Daoy (cell line): ENCODE data around the gene CACNA1B. TPM values are rescaled to one million over a fixed set of nuclear protein-coding genes. Genes with fewer than 3 reads are reported as not detected.

ENCODE experiments used
- DNase-seq: peaks from one replicate; pipeline ENCODE4 v3.0.0-alpha.2; 2015; ENCODE audit warnings: low read depth
- total RNA-seq: library from RNA; depleted of rRNA; stranded (reverse); fragments of >200 nt; shearing (Covaris generic); gene quantifications from 2 replicates; pipeline ENCODE4 v1.2.3, GENCODE V29; 2014

Gene CACNA1B
- total RNA-seq, 1 experiment from 2014 or later = 0.23 TPM

GRCh38 chr9:138072161-138072842, 194.7 kb downstream of the CACNA1B start:
- no peak for DNase-seq

GRCh38 chr9:138072897-138073296, 195.3 kb downstream of the CACNA1B start:
- no peak for DNase-seq

GRCh38 chr9:138073408-138073807, 195.8 kb downstream of the CACNA1B start:
- DNase-seq = no peak

GRCh38 chr9:138073808-138074207, 196.2 kb downstream of the CACNA1B start:
- DNase-seq = no peak

GRCh38 chr9:138074516-138074915, 196.9 kb downstream of the CACNA1B start:
- DNase-seq = no peak

- no peak for DNase-seq
These were observed 197.9 kb downstream of the CACNA1B start for GRCh38 chr9:138075496-138075895.

GRCh38 chr9:138075961-138076649, 198.5 kb downstream of the CACNA1B start:
- no peak for DNase-seq

- no peak for DNase-seq
These were observed 199.0 kb downstream of the CACNA1B start for GRCh38 chr9:138076650-138077009.

- DNase-seq = no peak
These were observed 199.5 kb downstream of the CACNA1B start for GRCh38 chr9:138077126-138077525.

GRCh38 chr9:138077898-138078540, 200.4 kb downstream of the CACNA1B start:
- DNase-seq = no peak

GRCh38 chr9:138078846-138079245, 201.3 kb downstream of the CACNA1B start:
- DNase-seq = no peak

- DNase-seq = peak; percentile 0
These were observed 203.4 kb downstream of the CACNA1B start for GRCh38 chr9:138080979-138081378.

- DNase-seq = peak; percentile 0
These were observed 205.5 kb downstream of the CACNA1B start for GRCh38 chr9:138082918-138083636.

GRCh38 chr9:138083873-138084272, 206.3 kb downstream of the CACNA1B start:
- DNase-seq = no peak

GRCh38 chr9:138085568-138085967, 208.0 kb downstream of the CACNA1B start:
- no peak for DNase-seq

- DNase-seq = peak; percentile 0
These were observed 214.5 kb downstream of the CACNA1B start for GRCh38 chr9:138092057-138092456.

GRCh38 chr9:138094028-138094427, 216.4 kb downstream of the CACNA1B start:
- no peak for DNase-seq

GRCh38 chr9:138095813-138096518, 218.4 kb downstream of the CACNA1B start:
- no peak for DNase-seq

- peak; percentile 0 for DNase-seq
These were observed 218.9 kb downstream of the CACNA1B start for GRCh38 chr9:138096519-138096845.

GRCh38 chr9:138097501-138097991, 220.0 kb downstream of the CACNA1B start:
- DNase-seq = peak; percentile 1

- peak; percentile 2 for DNase-seq
These were observed 220.7 kb downstream of the CACNA1B start for GRCh38 chr9:138098116-138098907.
